GM19239 (cell line): Measurements from ENCODE around the gene MGMT.

Source experiments
- DNase-seq: peaks from one replicate; pipeline ENCODE4 v3.0.0; 2011; ENCODE audit warnings: low spot score; ENCODE audit not compliant: insufficient read length
- FAIRE-seq: peaks from 2 replicates; lab custom pipeline; 2011; peaks lifted over from hg19 to GRCh38; lab: Jason Lieb, UNC

Gene MGMT

DNA sequence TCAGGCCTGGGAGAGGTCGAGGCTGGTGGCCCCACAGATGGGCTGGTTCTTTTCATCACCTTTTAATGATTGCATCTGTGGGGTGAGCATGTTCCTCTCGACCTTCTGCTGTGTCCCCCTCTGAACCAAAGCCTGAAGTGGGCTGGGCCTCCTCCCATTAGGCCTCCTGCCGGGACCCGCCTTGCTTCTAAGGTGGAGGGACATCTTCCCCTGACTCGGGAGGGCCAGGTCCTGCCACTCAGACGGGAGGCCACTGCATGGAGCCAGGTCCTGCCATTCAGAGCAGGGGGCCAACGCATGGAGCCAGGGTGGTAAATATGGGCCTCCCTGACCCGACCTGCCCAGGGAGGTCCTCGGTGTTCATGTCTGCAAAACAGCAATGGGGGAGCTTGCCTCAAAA is 308.6 kb downstream of the MGMT start:
- FAIRE-seq (no peak), DNase-seq (no peak)

DNA sequence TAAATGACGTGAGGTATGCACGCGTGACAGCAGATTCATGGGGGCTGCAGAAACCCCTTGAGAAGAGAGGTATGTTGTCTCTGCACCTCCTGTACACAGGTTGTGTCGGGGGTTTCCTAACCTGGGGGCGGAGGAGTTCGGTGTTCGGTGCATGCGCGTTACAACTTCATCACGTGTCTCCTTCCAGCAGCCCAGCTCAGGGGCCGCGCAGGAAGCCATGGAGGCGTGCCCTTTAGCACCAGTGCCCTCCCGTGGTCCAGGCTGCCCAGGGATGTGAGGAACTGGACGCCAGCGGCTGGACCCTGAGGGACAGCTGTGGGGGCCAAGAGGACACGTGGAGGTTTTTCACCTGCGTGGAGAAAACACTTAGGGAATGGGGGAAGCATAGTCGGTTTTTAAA is 310.6 kb downstream of the MGMT start:
- FAIRE-seq (no peak), DNase-seq (no peak)

DNA sequence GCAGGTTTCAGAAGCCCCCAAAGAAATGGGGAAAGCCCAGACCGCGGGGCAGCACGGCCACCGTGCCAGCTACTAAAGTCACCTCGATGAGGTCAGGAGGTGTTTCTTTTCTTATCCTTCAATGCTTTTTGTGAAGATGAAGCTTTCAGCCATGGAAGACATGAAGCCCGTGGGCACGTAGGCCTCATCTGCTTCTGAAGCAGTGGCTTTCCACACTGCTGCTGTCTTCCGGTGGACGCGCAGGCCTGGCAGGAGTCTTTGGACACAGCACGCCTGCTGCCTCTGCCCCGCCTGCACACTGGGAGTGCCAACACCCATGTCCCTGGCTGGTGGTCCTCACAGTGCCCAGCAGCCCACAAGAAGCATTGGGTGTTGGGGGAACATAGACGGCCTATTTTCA is 311.5 kb downstream of the MGMT start:
- FAIRE-seq (no peak), DNase-seq (no peak)

DNA sequence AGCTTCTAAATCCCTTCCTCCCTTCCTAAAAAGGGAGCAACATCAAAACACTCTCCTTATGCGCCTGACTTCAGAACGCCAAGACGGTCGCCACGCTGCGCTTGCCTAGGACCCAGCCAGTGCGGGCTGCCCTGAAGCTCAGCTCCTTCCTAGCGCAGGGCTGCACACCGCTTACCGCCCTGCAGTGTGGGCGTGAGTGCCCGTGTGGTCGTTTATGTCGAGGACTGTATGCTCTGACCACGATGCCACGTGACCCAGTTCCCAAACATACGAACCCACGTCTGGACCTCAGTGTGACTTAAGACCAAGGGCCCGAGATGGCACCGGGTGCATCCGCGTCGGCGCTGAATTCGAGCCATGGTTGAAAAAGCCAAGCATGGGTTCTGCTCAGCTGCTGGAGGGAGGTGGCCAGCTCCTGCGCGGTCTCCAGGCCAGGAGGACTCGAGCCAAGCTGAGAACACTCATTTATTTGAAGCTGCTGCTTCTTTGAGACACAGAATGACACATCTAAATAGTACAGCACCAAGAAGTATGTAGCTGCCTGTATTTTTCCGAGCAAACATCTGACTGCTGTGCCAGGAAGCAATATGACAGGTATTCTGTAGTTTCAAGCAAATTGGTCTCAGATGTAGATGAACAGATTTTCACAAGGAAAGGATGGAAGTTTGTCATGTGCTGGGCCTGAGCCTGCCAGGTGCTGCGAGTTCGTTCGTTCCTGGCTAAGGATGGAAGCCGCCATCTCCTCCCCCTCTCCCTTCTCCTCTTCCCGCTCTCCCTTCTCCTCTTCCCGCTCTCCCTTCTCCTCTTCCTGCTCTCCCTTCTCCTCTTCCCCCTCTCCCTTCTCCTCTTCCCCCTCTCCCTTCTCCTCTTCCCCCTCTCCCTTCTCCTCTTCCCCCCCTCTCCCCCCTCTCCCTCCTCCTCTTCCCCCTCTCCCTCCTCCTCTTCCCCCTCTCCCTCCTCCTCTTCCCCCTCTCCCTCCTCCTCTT is 312.4 kb downstream of the MGMT start:
- no peak for FAIRE-seq
- DNase-seq = no peak

DNA sequence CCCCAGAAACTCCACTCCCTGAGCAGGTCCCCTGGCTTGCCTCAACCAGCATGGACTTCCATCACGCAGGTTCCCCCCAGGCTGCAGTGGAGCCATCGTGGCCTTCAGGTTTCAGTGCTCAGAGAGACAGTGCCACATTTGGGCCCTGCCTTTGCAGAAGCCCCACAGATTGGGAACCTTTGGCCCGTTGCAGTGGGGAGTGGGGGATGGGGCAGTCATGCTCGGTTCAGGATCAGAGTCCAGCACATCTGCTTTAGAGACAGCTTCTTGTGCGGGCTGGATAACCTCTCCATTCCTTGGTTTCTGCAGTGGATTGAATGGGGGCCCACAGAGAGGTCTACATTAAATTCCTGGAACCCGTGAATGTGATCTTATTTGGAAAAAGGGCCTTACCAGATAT is 313.2 kb downstream of the MGMT start:
- no peak for DNase-seq
- no peak for FAIRE-seq

DNA sequence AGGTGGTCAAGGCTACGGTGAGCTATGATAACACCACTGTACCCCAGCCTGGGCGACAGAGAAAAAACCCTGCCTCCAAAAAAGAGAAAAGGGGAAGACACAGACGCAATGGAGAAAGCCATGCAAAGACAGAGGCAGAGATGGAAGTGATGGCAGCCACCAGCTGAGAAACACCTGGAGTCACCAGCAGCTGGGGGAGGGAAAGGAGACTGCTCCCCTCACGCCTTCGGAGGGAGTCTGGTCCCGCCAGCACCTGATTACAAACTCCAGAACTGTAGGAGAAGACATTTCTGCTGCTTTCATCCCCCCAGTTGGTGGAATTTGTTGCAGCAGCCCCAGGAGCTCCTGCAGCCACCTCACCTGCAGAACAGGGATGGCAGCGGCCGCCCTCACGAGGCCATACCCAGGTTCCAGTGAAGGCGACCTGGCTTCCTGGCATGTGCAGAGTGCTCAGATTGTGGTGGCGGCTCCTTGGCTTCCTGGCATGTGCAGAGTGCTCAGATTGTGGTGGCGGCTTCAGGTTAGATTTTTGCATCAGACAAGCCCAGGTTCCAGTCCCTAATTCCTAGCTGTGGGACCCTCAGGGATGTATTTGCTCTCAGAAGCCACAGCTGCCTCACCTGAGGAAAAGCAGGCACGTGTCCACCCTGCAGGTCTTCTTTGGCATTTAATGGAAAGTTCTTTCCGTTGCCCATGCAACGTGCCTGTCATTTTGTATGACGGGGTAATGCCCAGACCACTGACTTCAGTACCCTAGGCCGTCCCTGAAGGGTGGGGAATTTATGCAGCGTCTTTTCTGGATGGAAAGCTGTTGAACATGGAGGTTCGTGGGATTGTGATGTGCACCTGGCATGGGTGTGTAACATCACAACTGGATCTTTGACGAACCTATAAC is 314.1 kb downstream of the MGMT start:
- no peak for FAIRE-seq
- no peak for DNase-seq

DNA sequence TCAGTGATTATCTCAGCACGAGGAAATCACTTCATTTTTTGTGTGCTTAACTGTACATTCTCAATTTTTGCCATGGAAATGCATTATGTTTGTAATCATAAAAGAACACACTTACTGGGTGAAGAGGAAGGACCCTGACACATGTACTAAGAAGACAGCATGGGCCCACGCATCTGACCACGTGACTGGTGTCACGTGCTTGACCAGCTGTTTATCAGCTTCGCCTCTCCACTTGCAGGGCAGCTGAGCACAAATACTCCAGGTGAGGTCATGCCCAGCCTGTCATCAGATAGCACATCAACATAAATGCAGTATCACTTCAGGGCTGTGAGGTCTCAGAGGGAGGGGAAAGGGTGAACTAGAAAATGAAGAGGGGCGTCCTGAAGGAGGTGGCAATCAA is 317.2 kb downstream of the MGMT start:
- DNase-seq = no peak
- FAIRE-seq = no peak

DNA sequence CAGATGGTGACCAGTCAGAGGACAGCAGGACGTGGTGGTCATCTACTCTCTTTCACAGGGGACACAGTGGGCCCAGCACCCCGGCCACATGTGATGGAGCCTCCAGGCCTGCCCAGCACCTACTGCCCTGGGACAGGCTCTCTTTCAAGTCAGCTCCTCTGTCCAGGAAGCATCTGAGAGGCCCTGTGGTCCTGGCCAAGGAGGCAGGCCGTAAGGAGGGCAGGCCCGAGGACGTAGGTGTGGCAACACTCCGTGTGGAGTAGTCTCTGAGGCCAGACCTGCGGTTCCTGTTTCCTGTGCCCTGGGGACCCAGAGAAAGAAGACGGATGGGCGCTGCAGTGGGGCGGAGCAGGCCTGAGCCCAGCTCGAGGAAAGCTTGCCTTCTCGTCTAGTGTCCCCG is 317.9 kb downstream of the MGMT start:
- FAIRE-seq (no peak), DNase-seq (no peak)

GRCh38 chr10:129785536-129785981 is 318.5 kb downstream of the MGMT start:
- DNase-seq = no peak
- no peak for FAIRE-seq

DNA sequence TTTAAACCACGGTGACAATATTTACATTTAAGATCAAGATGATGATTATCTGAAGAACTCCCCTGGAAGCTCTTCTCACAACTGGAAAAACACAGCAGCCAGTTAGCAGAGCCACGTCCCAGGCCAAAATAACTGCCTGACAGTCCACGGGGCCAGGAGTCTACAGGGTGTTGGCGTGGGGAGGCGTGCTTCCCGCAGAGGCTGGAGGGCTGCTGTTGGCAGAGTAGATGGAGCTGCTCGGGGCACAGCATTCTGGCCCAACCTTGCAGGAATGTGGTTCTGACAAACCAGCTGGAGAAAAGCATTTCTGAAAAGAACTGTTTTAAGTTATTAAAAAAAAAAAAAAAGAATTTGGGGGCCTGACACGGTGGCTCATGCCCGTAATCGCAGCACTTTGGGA is 319.2 kb downstream of the MGMT start:
- no peak for DNase-seq

GRCh38 chr10:129787557-129787956 is 320.5 kb downstream of the MGMT start:
- no peak for DNase-seq
- no peak for FAIRE-seq

More for the DNA sequence above, 319.2 kb downstream of the MGMT start:
- no peak for FAIRE-seq

- no peak for FAIRE-seq
Observed at GRCh38 chr10:129788215-129788614, 321.2 kb downstream of the MGMT start.

DNA sequence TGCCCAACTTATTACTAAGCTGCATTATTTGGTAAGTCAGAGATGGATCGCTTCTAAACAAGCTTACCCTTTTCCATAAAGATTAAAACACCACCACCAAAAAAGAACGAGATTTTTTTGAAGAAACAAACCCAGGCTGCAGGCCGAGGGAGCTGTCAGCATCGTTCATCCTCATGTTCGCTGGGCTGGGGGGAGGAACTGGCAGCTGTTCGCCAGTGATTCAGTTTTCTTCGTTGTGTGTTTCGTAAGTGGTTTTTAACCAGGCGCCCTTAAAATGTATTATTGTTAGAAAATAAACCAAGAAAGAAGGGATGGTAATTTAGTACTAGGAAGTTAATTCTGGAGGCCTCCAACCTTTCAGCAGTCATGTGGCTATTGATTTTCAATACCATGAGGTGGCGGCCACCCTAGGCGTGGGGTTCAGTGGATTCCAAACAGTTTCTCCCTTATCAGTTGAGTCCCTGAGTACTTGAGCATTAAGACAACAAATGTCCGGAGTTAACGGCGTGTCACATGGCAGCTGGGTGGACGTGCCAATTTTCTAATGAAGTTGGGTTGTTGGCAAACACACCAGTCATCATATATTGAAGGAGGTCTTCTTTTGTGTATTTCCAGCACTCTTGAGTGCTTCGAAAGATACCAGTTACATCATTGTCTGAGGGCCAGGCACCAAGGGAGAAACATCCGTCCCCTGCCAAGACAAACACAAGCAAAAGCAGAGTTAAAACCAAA is 323.8 kb downstream of the MGMT start:
- DNase-seq (no peak), FAIRE-seq (no peak)

More at GRCh38 chr10:129788215-129788614, 321.2 kb downstream of the MGMT start:
- no peak for DNase-seq

- DNase-seq = no peak
- FAIRE-seq = no peak
Observed at GRCh38 chr10:129792141-129792540, 325.1 kb downstream of the MGMT start.

DNA sequence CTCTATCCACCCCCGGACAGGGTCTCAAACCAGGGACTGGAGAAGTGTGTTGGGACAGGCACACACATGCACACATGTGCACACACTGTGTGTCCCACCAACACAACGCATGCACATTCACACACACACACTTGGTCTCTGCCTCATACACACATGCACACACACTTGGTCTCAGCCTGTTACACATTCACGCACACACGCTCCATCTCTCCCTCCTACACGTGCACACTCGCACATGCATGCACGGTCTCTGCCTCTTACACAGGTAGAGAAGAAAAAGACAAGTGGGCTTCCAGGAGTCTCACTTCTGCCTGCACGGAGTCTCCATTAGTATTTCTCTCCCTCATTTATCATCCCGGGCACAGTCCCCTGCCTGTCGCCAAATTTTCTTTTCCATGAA is 325.8 kb downstream of the MGMT start:
- no peak for FAIRE-seq
- DNase-seq = no peak

GRCh38 chr10:129793479-129793878 is 326.4 kb downstream of the MGMT start:
- DNase-seq (no peak), FAIRE-seq (no peak)

- FAIRE-seq = no peak
- no peak for DNase-seq
Observed at GRCh38 chr10:129793996-129794395, 327.0 kb downstream of the MGMT start.

GRCh38 chr10:129796710-129797420 is 329.8 kb downstream of the MGMT start:
- FAIRE-seq = no peak
- no peak for DNase-seq

DNA sequence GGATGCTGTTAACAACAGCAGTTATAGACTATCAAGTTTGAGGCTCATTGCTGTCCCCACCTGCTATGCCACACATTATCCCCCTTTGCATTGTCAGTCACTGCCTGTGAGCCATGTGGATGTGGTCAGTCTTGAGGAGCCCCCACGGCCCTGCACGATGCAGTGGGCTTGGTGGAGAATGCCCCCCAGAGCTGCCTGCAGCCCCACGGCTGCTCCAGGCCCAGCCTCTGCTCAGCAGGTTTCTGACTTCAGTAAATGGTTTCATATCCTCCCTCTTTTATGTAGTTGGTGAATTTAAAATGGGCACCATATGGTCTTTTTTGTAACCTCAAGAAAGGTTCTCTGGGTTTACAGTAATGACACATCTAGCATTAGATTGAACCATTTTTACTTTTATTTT is 332.9 kb downstream of the MGMT start:
- DNase-seq = no peak

More for the DNA sequence above, 332.9 kb downstream of the MGMT start:
- no peak for FAIRE-seq
